ENCODE measurements around the gene REG3A. TPM values are rescaled to one million over a fixed set of nuclear protein-coding genes. Genes with fewer than 3 reads are reported as not detected.

Gene REG3A
- total RNA-seq, 6 experiments from 2014 or later, result 0.66 TPM; not detected in 5

GRCh38 chr2:79122676-79123075 lies 36.9 kb downstream of the REG3A start:
- H3K9me3 ChIP-seq, result no peaks in the 10 kb centered on the region
- TF ChIP-seq, protein P1, sequence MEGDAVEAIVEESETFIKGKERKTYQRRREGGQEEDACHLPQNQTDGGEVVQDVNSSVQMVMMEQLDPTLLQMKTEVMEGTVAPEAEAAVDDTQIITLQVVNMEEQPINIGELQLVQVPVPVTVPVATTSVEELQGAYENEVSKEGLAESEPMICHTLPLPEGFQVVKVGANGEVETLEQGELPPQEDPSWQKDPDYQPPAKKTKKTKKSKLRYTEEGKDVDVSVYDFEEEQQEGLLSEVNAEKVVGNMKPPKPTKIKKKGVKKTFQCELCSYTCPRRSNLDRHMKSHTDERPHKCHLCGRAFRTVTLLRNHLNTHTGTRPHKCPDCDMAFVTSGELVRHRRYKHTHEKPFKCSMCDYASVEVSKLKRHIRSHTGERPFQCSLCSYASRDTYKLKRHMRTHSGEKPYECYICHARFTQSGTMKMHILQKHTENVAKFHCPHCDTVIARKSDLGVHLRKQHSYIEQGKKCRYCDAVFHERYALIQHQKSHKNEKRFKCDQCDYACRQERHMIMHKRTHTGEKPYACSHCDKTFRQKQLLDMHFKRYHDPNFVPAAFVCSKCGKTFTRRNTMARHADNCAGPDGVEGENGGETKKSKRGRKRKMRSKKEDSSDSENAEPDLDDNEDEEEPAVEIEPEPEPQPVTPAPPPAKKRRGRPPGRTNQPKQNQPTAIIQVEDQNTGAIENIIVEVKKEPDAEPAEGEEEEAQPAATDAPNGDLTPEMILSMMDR (IDR thresholded peaks at IDR 0.05), result no peak
- no peak for TF ChIP-seq POLR2A (IDR thresholded peaks at IDR 0.05)
- H3K36me3 ChIP-seq, result no peaks in the 10 kb centered on the region
- no peak for DNase-seq
- intact Hi-C loops (cut with DNase I), result no loop called here
- peak in 1 of 4 donors; percentile 16 for ATAC-seq
- no peak overlapping the region for H3K4me3 ChIP-seq
- H3K27me3 ChIP-seq, result no peaks in the 10 kb centered on the region
- no peaks in the 10 kb centered on the region for H3K4me1 ChIP-seq
- no CpG with 5 or more reads among the region's 2 CpGs for WGBS (ENCODE audit: insufficient coverage, low coverage, low lambda C conversion rate, missing lambda C conversion rate)
- no peak overlapping the region for H3K27ac ChIP-seq

- Histone ChIP-seq H3K27ac (no peak within 1 kb of the TSS), H3K4me3 (no peak within 1 kb of the TSS), H3K36me3 (no peaks in the 10 kb centered on the region), H3K9me3 (no peaks in the 10 kb centered on the region), H3K27me3 (no peaks in the 10 kb centered on the region), H3K4me1 (no peaks in the 10 kb centered on the region)
- 31% methylated on average over 5 of the region's 6 CpGs for WGBS (ENCODE audit: insufficient coverage, low coverage, low lambda C conversion rate, missing lambda C conversion rate)
- ATAC-seq (no peak), DNase-seq (no peak)
- intact Hi-C loops (cut with DNase I), result no loop called here
- TF ChIP-seq, protein P1 (IDR thresholded peaks at IDR 0.05), result no peak
- TF ChIP-seq POLR2A (IDR thresholded peaks at IDR 0.05), result no peak
Observed at GRCh38 chr2:79120194-79120713, 39.3 kb downstream of the REG3A start, which contains the start of gene REG1A. REG1A (plus strand) TSS chr2:79120488; CDS start chr2:79120862, 374 bp downstream.

DNA sequence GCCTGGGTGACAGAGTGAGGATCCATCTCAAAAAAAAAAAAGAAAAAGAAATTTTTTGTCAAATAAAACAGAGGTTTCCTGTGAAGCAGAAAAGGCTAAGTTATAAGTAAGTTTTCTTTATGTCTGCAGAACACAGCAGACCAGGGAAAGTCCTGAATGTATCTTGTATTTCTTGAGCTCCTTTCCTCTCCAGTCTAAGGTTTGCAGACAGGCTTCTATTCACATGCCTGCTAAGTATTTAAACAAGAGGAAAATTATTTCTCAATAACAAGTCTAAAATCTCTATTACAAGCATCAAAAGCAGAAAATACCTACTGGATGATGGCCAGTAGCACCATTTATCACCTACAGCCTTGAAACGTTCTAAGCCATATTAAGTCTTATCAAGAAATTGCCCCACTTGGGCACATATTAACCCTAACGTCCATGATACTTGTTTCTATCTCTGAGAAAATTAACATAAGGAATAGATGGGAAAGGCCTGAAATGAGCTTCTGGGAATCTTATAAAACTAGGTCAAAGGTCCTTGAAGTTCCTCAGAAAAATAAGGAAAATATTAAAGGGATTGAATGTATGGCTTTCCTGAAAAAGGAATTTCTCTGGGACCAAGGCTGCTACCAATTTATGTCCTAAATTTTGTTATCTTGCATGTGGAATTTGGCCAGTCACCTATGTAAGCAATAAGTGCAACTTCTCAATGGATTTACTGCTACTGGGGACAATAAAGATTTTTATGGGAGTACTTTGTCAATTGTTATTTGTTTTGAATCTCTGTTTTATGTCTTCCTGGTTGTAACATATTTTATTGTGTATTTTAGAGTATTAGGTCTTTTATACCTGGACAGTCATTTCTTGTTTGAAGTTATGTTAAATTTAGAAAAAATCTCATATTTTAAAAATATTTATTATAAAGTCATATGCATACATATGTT lies 42.3 kb downstream of the REG3A start:
- H3K4me3 ChIP-seq, result no peak overlapping the region
- no peaks in the 10 kb centered on the region for H3K36me3 ChIP-seq
- TF ChIP-seq POLR2A (IDR thresholded peaks at IDR 0.05), result no peak
- TF ChIP-seq, protein P1 (IDR thresholded peaks at IDR 0.05), result no peak
- H3K27ac ChIP-seq, result no peak overlapping the region
- H3K27me3 ChIP-seq, result no peaks in the 10 kb centered on the region
- H3K4me1 ChIP-seq, result no peaks in the 10 kb centered on the region
- intact Hi-C loops (cut with DNase I), result no loop called here
- H3K9me3 ChIP-seq, result no peaks in the 10 kb centered on the region
- 29% methylated on average over 2 of the region's 2 CpGs for WGBS (ENCODE audit: insufficient coverage, low coverage, low lambda C conversion rate, missing lambda C conversion rate)
- ATAC-seq (no peak), DNase-seq (no peak)

DNA sequence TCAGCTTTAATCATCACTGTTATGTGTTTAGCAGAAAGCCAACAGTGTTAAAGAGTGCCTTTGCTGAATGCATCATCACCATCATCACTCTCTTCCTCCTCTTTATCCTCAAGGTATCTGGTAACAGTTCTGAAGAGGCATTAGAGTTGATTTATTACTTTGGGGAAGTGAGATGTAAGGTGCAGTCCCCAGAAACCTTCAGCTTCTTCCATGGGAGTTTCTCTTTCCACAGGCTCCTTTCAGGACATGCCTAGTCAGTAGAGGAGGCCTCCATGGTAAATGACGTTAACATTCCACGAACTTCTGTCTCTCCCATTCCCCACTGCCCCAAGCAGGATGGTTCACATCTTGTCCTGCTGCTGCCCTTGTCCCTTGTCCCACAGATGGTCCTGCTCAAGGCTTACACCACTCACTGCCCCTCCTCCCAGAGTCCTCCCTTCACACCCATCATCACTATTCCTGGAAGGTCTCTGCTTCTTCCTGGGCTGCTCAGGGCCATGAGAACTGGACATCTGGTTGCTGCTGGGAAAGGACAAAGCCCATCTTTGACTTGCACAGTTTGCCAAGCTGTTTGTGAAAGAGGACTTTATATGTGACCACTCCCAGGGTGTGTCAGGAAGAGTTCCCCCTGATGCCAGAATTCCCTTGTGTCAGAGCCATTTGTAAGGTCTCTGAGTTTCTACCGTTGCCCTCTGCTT lies 44.6 kb downstream of the REG3A start:
- DNase-seq, result no peak
- TF ChIP-seq, protein P1 (IDR thresholded peaks at IDR 0.05), result no peak
- TF ChIP-seq POLR2A (IDR thresholded peaks at IDR 0.05), result no peak
- no peak for ATAC-seq
- Histone ChIP-seq H3K36me3 (no peaks in the 10 kb centered on the region), H3K4me1 (no peaks in the 10 kb centered on the region), H3K27ac (no peak overlapping the region), H3K27me3 (no peaks in the 10 kb centered on the region), H3K4me3 (no peak overlapping the region), H3K9me3 (no peaks in the 10 kb centered on the region)
- WGBS (ENCODE audit: insufficient coverage, low coverage, low lambda C conversion rate, missing lambda C conversion rate), result 48% methylated on average over 3 of the region's 3 CpGs
- intact Hi-C loops (cut with DNase I), result no loop called here

All from right lobe of liver (tissue), 6 donors.